HG03025 (cell line): ENCODE data around the gene CIAO3.

Experiments
- ATAC-seq: cut with Tn5 transposase; IDR thresholded peaks from one replicate; pipeline ENCODE4 v1.9.1; 2021; ENCODE audit warnings: mild to moderate bottlenecking, moderate library complexity; ENCODE audit not compliant: unreplicated experiment, low FRiP score

The CIAO3 gene

GRCh38 chr16:739560-740458 is 988 bp downstream of the CIAO3 start:
- no peak for ATAC-seq

GRCh38 chr16:736936-737481 is 3.8 kb downstream of the CIAO3 start:
- no peak for ATAC-seq

GRCh38 chr16:735982-736453 is 4.8 kb downstream of the CIAO3 start:
- no peak for ATAC-seq

GRCh38 chr16:734981-735881 is 5.6 kb downstream of the CIAO3 start:
- no peak for ATAC-seq

GRCh38 chr16:734208-734980 is 6.4 kb downstream of the CIAO3 start:
- no peak for ATAC-seq

GRCh38 chr16:733382-734207 is 7.2 kb downstream of the CIAO3 start:
- ATAC-seq: no peak

GRCh38 chr16:732936-733335 is 7.9 kb downstream of the CIAO3 start:
- no peak for ATAC-seq

- no peak for ATAC-seq
Measured at GRCh38 chr16:732332-732731, 8.5 kb downstream of the CIAO3 start.

GRCh38 chr16:730666-731509 is 9.9 kb downstream of the CIAO3 start:
- no peak for ATAC-seq

GRCh38 chr16:729768-730665 is 10.8 kb downstream of the CIAO3 start:
- no peak for ATAC-seq

- no peak for ATAC-seq
Measured at GRCh38 chr16:728890-729744, 11.7 kb downstream of the CIAO3 start.

- ATAC-seq: no peak
Measured at GRCh38 chr16:728131-728889, 12.5 kb downstream of the CIAO3 start.

GRCh38 chr16:727291-727977 is 13.4 kb downstream of the CIAO3 start:
- no peak for ATAC-seq

- ATAC-seq: no peak
Measured at GRCh38 chr16:726438-727290, 14.1 kb downstream of the CIAO3 start, which contains the start of the genes CCDC78 and HAGHL. Gene CCDC78 (minus strand): TSS chr16:726443. CDS start chr16:726367, 76 bp downstream. Gene HAGHL (plus strand): TSS chr16:727106. CDS start chr16:727510, 404 bp downstream.
